Uterus (tissue), 4 donors: ENCODE data around the gene FBN1. TPM values are rescaled to one million over a fixed set of nuclear protein-coding genes. Genes with fewer than 3 reads are reported as not detected.

Source experiments
- DNase-seq, 2 donors: peaks; one replicate each; pipeline ENCODE4 v3.0.0-alpha.2; 2019 to 2020
- H3K27ac ChIP-seq, 2 donors: fragments of 200-600 bp; sonication (generic); 1 replicate in 1 of 2; 2 replicates in 1 of 2; pipeline ENCODE4 v1.5.1; 2016 to 2018
- H3K27me3 ChIP-seq, 2 donors: fragments of 200-600 bp; sonication (generic); one replicate each; pipeline ENCODE4 v1.5.1; 2018 to 2019; ENCODE audit warnings: control low read depth in 1 of 2
- H3K36me3 ChIP-seq, 2 donors: fragments of 200-600 bp; sonication (generic); one replicate each; pipeline ENCODE4 v1.5.1; 2019; ENCODE audit warnings: control low read depth in 1 of 2
- H3K4me1 ChIP-seq, 2 donors: fragments of 200-600 bp; sonication (generic); one replicate each; pipeline ENCODE4 v1.5.1; 2018 to 2019; ENCODE audit warnings: control low read depth in 1 of 2
- H3K4me3 ChIP-seq, 2 donors: fragments of 200-600 bp; sonication (generic); 1 replicate in 1 of 2; 2 replicates in 1 of 2; pipeline ENCODE4 v1.5.1; 2018 to 2019; ENCODE audit warnings: mild to moderate bottlenecking in 1 of 2
- H3K9me3 ChIP-seq, 2 donors: fragments of 200-600 bp; sonication (generic); one replicate each; pipeline ENCODE4 v1.5.1; 2019; ENCODE audit warnings: control low read depth in 1 of 2
- CTCF ChIP-seq, 4 experiments: fragments of 200-600 bp in 2 of 4; fragments of 450-650 bp in 2 of 4; sonication (generic) in 2 of 4; IDR thresholded peaks; one replicate each; pipeline ENCODE4 v1.5.1; 2016 to 2019; ENCODE audit warnings: antibody characterized with exemption in 4 of 4, mild to moderate bottlenecking in 2 of 4, moderate library complexity in 1 of 4
- POLR2A ChIP-seq, 2 donors: fragments of 450-650 bp; IDR thresholded peaks; one replicate each; pipeline ENCODE4 v1.6.1; 2016; ENCODE audit warnings: antibody characterized with exemption in 2 of 2, mild to moderate bottlenecking in 1 of 2, moderate library complexity in 1 of 2
- intact Hi-C: fragments of 100-400 bp; cut with DNase I; formaldehyde crosslinking; loops from one replicate; pipeline ENCODE4 v1.15.1; 2023; ENCODE audit warnings: low total_unique reads
- total RNA-seq, 4 donors: library from RNA; depleted of rRNA in 3 of 4; stranded (reverse); fragments of >200 nt in 3 of 4; gene quantifications; one replicate each; pipeline versions ENCODE4 v1.1.0 to v1.2.4, GENCODE V29; 2014 to 2023
- donor health status: DM: yes; HTN: yes; CAD: no.

Gene FBN1
- total RNA-seq, 4 donors from 2014 or later = 76.3 to 584 (median 95.8) TPM

GRCh38 chr15:48469271-48469670 lies 176.2 kb downstream of the FBN1 start:
- Histone ChIP-seq H3K27ac (no peak overlapping the region), H3K9me3 (no peaks in the 10 kb centered on the region), H3K36me3 (no peaks in the 10 kb centered on the region), H3K4me3 (no peak overlapping the region), H3K4me1 (no peaks in the 10 kb centered on the region), H3K27me3 (no peaks in the 10 kb centered on the region)
- DNase-seq = no peak
- TF ChIP-seq CTCF (IDR thresholded peaks at IDR 0.05) (no peak), POLR2A (IDR thresholded peaks at IDR 0.05) (no peak)
- intact Hi-C loops = no loop called here

GRCh38 chr15:48467801-48468200 lies 177.7 kb downstream of the FBN1 start:
- no peak for TF ChIP-seq POLR2A (IDR thresholded peaks at IDR 0.05)
- TF ChIP-seq CTCF (IDR thresholded peaks at IDR 0.05) = no peak
- H3K27ac ChIP-seq = no peak overlapping the region
- H3K4me1 ChIP-seq = no peaks in the 10 kb centered on the region
- H3K27me3 ChIP-seq = no peaks in the 10 kb centered on the region
- DNase-seq = no peak
- H3K4me3 ChIP-seq = no peak overlapping the region
- intact Hi-C loops = no loop called here
- no peaks in the 10 kb centered on the region for H3K9me3 ChIP-seq
- H3K36me3 ChIP-seq = no peaks in the 10 kb centered on the region

- no peak for TF ChIP-seq CTCF (IDR thresholded peaks at IDR 0.05)
- no peak for TF ChIP-seq POLR2A (IDR thresholded peaks at IDR 0.05)
- intact Hi-C loops = no loop called here
- H3K27ac ChIP-seq = no peak overlapping the region
Observed at GRCh38 chr15:48466820-48467219, 178.7 kb downstream of the FBN1 start.

GRCh38 chr15:48466079-48466478 lies 179.4 kb downstream of the FBN1 start:
- TF ChIP-seq POLR2A (IDR thresholded peaks at IDR 0.05) (no peak), CTCF (IDR thresholded peaks at IDR 0.05) (no peak)
- intact Hi-C loops = no loop called here
- no peaks in the 10 kb centered on the region for H3K27me3 ChIP-seq
- no peak for DNase-seq
- H3K9me3 ChIP-seq = no peaks in the 10 kb centered on the region
- no peaks in the 10 kb centered on the region for H3K4me1 ChIP-seq
- H3K36me3 ChIP-seq = no peaks in the 10 kb centered on the region
- H3K27ac ChIP-seq = no peak overlapping the region
- no peak overlapping the region for H3K4me3 ChIP-seq

More at GRCh38 chr15:48466820-48467219, 178.7 kb downstream of the FBN1 start:
- Histone ChIP-seq H3K9me3 (no peaks in the 10 kb centered on the region), H3K4me3 (no peak overlapping the region), H3K36me3 (no peaks in the 10 kb centered on the region), H3K4me1 (no peaks in the 10 kb centered on the region), H3K27me3 (no peaks in the 10 kb centered on the region)
- no peak for DNase-seq

- intact Hi-C loops = no loop called here
- no peaks in the 10 kb centered on the region for H3K27me3 ChIP-seq
- H3K27ac ChIP-seq = no peak overlapping the region
- DNase-seq = no peak
- TF ChIP-seq CTCF (IDR thresholded peaks at IDR 0.05) (no peak), POLR2A (IDR thresholded peaks at IDR 0.05) (no peak)
- no peaks in the 10 kb centered on the region for H3K4me1 ChIP-seq
- H3K36me3 ChIP-seq = no peaks in the 10 kb centered on the region
- H3K9me3 ChIP-seq = no peaks in the 10 kb centered on the region
- H3K4me3 ChIP-seq = no peak overlapping the region
Observed at GRCh38 chr15:48465410-48465809, 180.1 kb downstream of the FBN1 start.
